Omental fat pad (tissue), 4 donors: Measurements from ENCODE around the gene FLT3LG. TPM values are rescaled to one million over a fixed set of nuclear protein-coding genes. Genes with fewer than 3 reads are reported as not detected.
"Not testable (repeated sequence)": the region's sequence is repeated elsewhere in the genome, so short reads cannot be mapped to it uniquely, and the experiment has no call there.

Source experiments
- ATAC-seq: fragments of 150-250 bp; one replicate; pipeline ENCODE4 v1.9.1; 2016; ENCODE audit warnings: mild to moderate bottlenecking, moderate library complexity; ENCODE audit not compliant: low FRiP score
- DNase-seq: peaks from one replicate; pipeline ENCODE4 v3.0.0-alpha.2; 2019; ENCODE audit warnings: low spot score
- total RNA-seq, 4 donors: library from RNA; depleted of rRNA; stranded (reverse); fragments of >200 nt; gene quantifications; one replicate each; pipeline ENCODE4 v1.1.0, GENCODE V29; 2016
- TF ChIP-seq, protein P1 (sequence below), 3 donors: fragments of 450-650 bp; IDR thresholded peaks; one replicate each; pipeline ENCODE4 v1.5.1; 2016 to 2017; ENCODE audit warnings: antibody characterized with exemption in 3 of 3, mild to moderate bottlenecking in 3 of 3, moderate library complexity in 2 of 3

Gene FLT3LG
- total RNA-seq, 4 donors from 2014 or later = 2.3 to 11.2 (median 2.6) TPM

DNA sequence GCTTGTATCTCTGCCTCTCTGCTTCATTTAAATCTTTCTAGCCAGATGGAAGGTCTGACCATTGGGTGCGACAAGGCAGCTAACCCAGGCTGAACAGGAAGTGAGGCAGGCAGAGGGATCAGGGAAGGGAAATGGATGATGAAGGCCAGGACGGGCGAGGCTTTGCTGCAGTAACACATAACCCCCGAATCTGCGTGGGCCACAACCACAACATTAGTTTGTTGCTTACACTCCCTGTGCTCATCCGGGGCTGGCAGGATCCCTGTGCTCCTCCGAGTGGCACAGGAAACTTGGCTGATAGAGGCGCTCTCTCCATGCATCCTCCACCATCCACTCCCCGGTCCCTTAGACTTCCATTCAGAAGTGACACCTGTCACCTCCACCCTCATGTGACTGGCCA, 1.1 kb upstream of the FLT3LG start:
- TF ChIP-seq, protein P1, sequence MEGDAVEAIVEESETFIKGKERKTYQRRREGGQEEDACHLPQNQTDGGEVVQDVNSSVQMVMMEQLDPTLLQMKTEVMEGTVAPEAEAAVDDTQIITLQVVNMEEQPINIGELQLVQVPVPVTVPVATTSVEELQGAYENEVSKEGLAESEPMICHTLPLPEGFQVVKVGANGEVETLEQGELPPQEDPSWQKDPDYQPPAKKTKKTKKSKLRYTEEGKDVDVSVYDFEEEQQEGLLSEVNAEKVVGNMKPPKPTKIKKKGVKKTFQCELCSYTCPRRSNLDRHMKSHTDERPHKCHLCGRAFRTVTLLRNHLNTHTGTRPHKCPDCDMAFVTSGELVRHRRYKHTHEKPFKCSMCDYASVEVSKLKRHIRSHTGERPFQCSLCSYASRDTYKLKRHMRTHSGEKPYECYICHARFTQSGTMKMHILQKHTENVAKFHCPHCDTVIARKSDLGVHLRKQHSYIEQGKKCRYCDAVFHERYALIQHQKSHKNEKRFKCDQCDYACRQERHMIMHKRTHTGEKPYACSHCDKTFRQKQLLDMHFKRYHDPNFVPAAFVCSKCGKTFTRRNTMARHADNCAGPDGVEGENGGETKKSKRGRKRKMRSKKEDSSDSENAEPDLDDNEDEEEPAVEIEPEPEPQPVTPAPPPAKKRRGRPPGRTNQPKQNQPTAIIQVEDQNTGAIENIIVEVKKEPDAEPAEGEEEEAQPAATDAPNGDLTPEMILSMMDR (IDR thresholded peaks at IDR 0.05) = no peak
- no peak for ATAC-seq

DNA sequence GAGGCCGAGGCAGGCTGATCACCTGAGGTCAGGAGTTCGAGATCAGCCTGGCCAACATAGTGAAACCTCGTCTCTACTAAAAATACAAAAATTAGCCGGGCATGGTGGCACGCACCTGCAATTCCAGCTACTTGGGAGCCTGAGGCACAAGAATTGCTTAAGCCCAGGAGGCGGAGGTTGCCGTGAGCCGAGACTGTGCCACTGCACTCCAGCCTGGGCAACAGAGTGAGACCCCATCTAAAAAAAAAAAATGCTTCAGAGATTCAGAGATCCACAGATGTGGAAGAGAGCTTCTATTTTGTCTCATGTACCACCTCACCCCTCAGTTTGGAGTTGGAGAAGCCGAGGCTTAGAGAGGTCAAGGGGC, 531 bp upstream of the FLT3LG start:
- not testable (repeated sequence) for ATAC-seq

More for the DNA sequence above, 1.1 kb upstream of the FLT3LG start:
- DNase-seq = no peak

DNA sequence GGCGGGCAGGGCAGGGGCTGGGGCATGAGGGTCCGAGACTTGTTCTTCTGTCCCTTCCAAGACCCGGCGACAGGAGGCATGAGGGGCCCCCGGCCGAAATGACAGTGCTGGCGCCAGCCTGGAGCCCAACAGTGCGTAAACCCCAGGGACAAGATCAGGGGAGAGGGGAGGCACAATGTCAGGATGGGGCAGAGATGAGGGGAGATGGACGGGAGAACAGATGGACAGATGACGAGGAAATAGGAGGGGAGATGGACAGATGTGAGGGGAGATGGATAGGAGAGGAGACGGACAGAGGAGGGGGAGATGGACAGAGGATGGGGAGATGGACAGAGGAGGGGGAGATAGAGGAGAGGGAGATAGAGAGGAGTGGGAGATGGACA, 518 bp downstream of the FLT3LG start:
- DNase-seq = no peak
- no peak for ATAC-seq
- TF ChIP-seq, protein P1 (IDR thresholded peaks at IDR 0.05) = no peak

More for the DNA sequence above, 531 bp upstream of the FLT3LG start:
- DNase-seq = not testable (repeated sequence)

DNA sequence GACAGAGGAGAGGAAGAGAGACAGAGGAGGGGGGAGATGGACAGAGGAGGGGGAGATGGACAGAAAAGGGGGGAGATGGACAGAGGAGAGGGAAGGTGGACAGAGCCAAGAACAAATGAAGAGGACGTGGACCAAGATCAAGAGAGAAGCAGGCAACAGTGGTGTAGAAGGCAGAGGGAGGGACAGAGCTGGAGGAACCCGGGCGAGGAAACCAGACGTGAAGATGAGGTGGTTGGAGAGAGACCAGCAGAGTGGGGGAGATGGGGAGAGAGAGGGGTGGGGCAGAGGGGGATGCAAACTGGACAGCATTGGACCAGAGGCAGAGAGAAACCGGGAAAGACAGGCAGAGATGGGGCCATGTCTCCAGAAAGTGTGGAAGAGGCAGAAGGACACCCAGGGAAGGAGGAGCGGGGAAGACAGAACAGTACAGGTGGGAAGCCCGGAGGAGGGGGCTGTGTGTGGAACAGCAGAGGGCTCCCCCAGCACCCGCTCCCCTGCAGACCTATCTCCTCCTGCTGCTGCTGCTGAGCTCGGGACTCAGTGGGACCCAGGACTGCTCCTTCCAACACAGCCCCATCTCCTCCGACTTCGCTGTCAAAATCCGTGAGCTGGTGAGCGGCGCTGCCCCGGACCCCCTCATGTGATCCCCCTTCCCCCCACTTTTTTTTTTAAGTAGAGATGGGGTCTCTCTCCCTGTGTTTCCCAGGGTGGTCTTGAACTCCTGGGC, 1.3 kb downstream of the FLT3LG start:
- DNase-seq (no peak), ATAC-seq (no peak)
- TF ChIP-seq, protein P1 (IDR thresholded peaks at IDR 0.05) = no peak

DNA sequence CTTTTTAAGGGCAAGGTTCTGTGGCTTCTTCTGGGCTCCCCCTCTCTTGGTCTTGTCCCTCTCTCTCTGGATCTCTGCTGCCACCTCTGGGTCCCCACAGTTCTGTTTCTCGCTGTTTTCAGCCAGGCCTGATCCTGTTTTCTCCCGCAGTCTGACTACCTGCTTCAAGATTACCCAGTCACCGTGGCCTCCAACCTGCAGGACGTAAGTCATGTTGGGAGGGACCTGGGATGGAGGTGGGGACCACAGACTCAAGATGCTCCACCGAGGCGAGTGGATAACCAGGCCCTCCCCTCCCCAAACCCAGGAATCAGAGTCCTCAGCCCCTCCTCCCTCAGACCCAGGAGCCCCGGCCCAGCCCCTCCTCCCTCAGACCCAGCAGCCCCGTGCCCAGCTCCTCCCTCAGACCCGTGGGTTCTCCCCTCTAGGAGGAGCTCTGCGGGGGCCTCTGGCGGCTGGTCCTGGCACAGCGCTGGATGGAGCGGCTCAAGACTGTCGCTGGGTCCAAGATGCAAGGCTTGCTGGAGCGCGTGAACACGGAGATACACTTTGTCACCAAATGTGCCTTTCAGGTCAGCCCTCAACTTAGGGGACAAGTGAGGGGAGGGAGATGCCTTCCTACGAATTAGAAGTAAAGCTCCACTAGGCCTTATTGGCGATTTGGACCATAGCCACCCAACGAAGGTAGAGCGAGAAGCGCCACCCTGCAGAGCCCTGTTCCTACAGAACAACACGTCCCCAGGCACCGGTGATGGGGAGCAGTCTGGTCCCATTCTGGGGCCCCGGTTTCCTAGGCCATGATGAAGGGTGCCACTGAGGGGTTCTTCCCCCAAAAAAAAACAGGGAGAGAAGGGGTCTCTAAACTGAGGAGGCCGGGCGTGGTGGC, 2.2 kb downstream of the FLT3LG start:
- DNase-seq = no peak
- TF ChIP-seq, protein P1 (IDR thresholded peaks at IDR 0.05) = no peak
- ATAC-seq = no peak

DNA sequence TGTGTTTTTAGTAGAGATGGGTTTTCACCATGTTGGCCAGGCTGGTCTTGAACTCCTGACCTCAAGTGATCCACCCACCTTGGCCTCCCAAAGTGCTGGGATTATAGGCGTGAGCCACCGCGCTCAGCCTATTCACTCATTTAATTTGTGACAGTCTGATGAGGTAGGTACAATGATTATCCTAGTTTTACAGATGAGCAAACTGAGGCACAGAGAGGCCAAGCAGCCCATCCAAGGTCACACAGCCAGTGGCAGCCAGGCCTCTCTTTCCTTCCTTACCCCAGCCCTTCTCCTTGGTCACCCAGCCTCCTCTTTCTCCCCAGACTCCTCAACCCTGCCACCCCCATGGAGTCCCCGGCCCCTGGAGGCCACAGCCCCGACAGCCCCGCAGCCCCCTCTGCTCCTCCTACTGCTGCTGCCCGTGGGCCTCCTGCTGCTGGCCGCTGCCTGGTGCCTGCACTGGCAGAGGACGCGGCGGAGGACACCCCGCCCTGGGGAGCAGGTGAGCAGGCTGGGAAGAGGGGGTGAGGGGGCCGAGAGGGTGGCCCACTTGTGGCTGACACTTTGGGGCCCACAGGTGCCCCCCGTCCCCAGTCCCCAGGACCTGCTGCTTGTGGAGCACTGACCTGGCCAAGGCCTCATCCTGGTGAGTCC, 6.1 kb downstream of the FLT3LG start:
- DNase-seq (no peak), ATAC-seq (no peak)
- TF ChIP-seq, protein P1 (IDR thresholded peaks at IDR 0.05) = no peak

DNA sequence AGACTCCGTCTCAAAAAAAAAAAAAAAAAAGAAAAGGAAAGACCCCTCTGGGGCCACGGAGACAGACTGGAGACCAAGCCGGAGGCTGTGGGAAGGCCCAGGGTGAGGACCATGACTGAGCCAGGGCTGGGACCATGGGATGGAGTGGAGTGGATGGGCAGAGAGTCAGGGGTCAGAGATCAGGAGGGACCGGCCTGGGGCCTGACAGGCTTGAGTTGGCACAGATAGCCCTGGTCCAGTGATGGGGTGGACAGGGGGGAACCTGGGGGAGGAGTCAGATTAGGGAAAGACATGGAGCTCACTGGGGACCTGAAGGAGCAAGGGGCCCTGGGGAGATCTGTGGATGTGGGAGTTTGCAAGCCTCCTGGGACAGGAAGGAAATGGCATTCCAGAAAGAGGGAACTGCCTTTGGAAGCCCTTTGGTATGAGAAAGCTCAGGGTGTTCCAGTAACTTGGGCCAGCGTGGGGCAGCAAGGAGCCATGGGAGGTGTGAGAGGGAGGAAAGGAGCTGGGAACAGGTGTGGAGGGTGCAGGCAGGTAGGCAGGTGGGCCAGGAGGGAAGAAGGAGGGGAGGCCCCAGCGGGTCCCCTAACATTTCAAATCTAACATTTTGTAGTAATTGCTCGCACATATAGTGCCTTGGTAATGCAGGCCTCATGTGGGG, 7.1 kb downstream of the FLT3LG start:
- no peak for DNase-seq
- ATAC-seq = no peak
- TF ChIP-seq, protein P1 (IDR thresholded peaks at IDR 0.05) = no peak
